Activated CD4-positive, alpha-beta T cell treated with anti-CD3 and anti-CD28 coated beads, Interleukin-2, amount 10 ng/mL, durations not matched to agents 7 days and 5 days (primary cell): Measurements from ENCODE around the gene THBS2. TPM values are rescaled to one million over a fixed set of nuclear protein-coding genes. Genes with fewer than 3 reads are reported as not detected.
"Not testable (repeated sequence)": the region's sequence is repeated elsewhere in the genome, so short reads cannot be mapped to it uniquely, and the experiment has no call there.

ENCODE experiments used
- CTCF ChIA-PET: fragments of 350-600 bp; sonication (Branson Sonifier 250); formaldehyde crosslinking; loops from one replicate; lab custom pipeline; 2021; ENCODE audit warnings: antibody characterized with exemption; lab: Charles Lee
- POLR2A ChIA-PET: fragments of 350-600 bp; sonication (Branson Sonifier 250); formaldehyde crosslinking; loops from one replicate; lab custom pipeline; 2021; ENCODE audit warnings: antibody characterized with exemption; lab: Charles Lee
- DNase-seq: peaks from one replicate; pipeline ENCODE4 v3.0.0-alpha.2; 2020
- H3K27ac Mint-ChIP-seq: one replicate; pipeline ENCODE4 v1.8.0; 2021; ENCODE audit warnings: mild to moderate bottlenecking, moderate library complexity, mixed read lengths
- H3K27me3 Mint-ChIP-seq: one replicate; pipeline ENCODE4 v1.8.0; 2021; ENCODE audit warnings: mixed read lengths
- H3K36me3 Mint-ChIP-seq: one replicate; pipeline ENCODE4 v1.8.0; 2021; ENCODE audit warnings: low read depth, mixed read lengths
- H3K4me1 Mint-ChIP-seq: one replicate; pipeline ENCODE4 v1.8.0; 2021; ENCODE audit warnings: mixed read lengths
- H3K4me3 Mint-ChIP-seq: one replicate; pipeline ENCODE4 v1.8.0; 2021; ENCODE audit warnings: mild to moderate bottlenecking, moderate library complexity, mixed read lengths
- H3K9me3 Mint-ChIP-seq: one replicate; pipeline ENCODE4 v1.8.0; 2021; ENCODE audit warnings: mixed read lengths
- total RNA-seq, 2 experiments: library from RNA; stranded (reverse); gene quantifications; one replicate each; pipeline ENCODE4 v1.2.3, GENCODE V29; 2021

Gene THBS2
- total RNA-seq, 2 experiments from 2014 or later, result not detected

- peaks cover 8% of the 10 kb centered on the region for H3K27me3 Mint-ChIP-seq
- peaks cover 22% of the 10 kb centered on the region for H3K4me1 Mint-ChIP-seq
- H3K27ac Mint-ChIP-seq, result no peak overlapping the region
- POLR2A ChIA-PET, result no interaction called here
- peaks cover 15% of the 10 kb centered on the region for H3K9me3 Mint-ChIP-seq
- H3K36me3 Mint-ChIP-seq, result peaks cover 13% of the 10 kb centered on the region
- CTCF ChIA-PET, result interaction anchor here (0.7 kb wide), 1 partner anchor 24 kb away, joined by 3 read pairs; no protein-coding TSS in a partner anchor
- no peak for DNase-seq
- H3K4me3 Mint-ChIP-seq, result no peak overlapping the region
These were observed 48.2 kb downstream of the THBS2 start for GRCh38 chr6:169205176-169206160.

- ChIA-PET CTCF (no interaction called here), POLR2A (no interaction called here)
- peaks cover 9% of the 10 kb centered on the region for H3K36me3 Mint-ChIP-seq
- peaks cover 17% of the 10 kb centered on the region for H3K4me1 Mint-ChIP-seq
- H3K4me3 Mint-ChIP-seq, result no peak overlapping the region
- H3K9me3 Mint-ChIP-seq, result peaks cover 15% of the 10 kb centered on the region
- no peak overlapping the region for H3K27ac Mint-ChIP-seq
- no peak for DNase-seq
- H3K27me3 Mint-ChIP-seq, result peaks cover 4% of the 10 kb centered on the region
These were observed 49.5 kb downstream of the THBS2 start for GRCh38 chr6:169204167-169204566.

GRCh38 chr6:169201985-169202384 lies 51.7 kb downstream of the THBS2 start:
- Mint-ChIP-seq H3K27ac (no peak overlapping the region), H3K9me3 (peaks cover 7% of the 10 kb centered on the region), H3K4me3 (no peak overlapping the region), H3K4me1 (peaks cover 1% of the 10 kb centered on the region), H3K36me3 (peaks cover 3% of the 10 kb centered on the region), H3K27me3 (peaks cover 1% of the 10 kb centered on the region)
- POLR2A ChIA-PET, result no interaction called here
- CTCF ChIA-PET, result interaction anchor here (0.8 kb wide), 1 partner anchor 13 kb away, joined by 4 read pairs; no protein-coding TSS in a partner anchor
- DNase-seq, result no peak

- Mint-ChIP-seq H3K4me1 (no peaks in the 10 kb centered on the region), H3K27ac (no peak overlapping the region), H3K4me3 (no peak overlapping the region), H3K9me3 (no peaks in the 10 kb centered on the region), H3K36me3 (no peaks in the 10 kb centered on the region), H3K27me3 (no peaks in the 10 kb centered on the region)
- DNase-seq, result no peak
- ChIA-PET CTCF (no interaction called here), POLR2A (no interaction called here)
These were observed 52.6 kb downstream of the THBS2 start for GRCh38 chr6:169200893-169201514.

GRCh38 chr6:169199625-169200335 lies 53.9 kb downstream of the THBS2 start:
- no peaks in the 10 kb centered on the region for H3K4me1 Mint-ChIP-seq
- CTCF ChIA-PET, result no interaction called here
- no peak for DNase-seq
- no peaks in the 10 kb centered on the region for H3K9me3 Mint-ChIP-seq
- POLR2A ChIA-PET, result no interaction called here
- H3K4me3 Mint-ChIP-seq, result no peak overlapping the region
- H3K36me3 Mint-ChIP-seq, result no peaks in the 10 kb centered on the region
- H3K27me3 Mint-ChIP-seq, result no peaks in the 10 kb centered on the region
- H3K27ac Mint-ChIP-seq, result no peak overlapping the region

- H3K27ac Mint-ChIP-seq, result no peak overlapping the region
- H3K27me3 Mint-ChIP-seq, result no peaks in the 10 kb centered on the region
- no peak for DNase-seq
- CTCF ChIA-PET, result no interaction called here
- POLR2A ChIA-PET, result no interaction called here
- no peaks in the 10 kb centered on the region for H3K36me3 Mint-ChIP-seq
- no peak overlapping the region for H3K4me3 Mint-ChIP-seq
- no peaks in the 10 kb centered on the region for H3K9me3 Mint-ChIP-seq
- no peaks in the 10 kb centered on the region for H3K4me1 Mint-ChIP-seq
These were observed 54.8 kb downstream of the THBS2 start for GRCh38 chr6:169198885-169199284.

- H3K36me3 Mint-ChIP-seq, H3K27me3 Mint-ChIP-seq, POLR2A ChIA-PET, DNase-seq, H3K4me3 Mint-ChIP-seq, H3K4me1 Mint-ChIP-seq, H3K27ac Mint-ChIP-seq, H3K9me3 Mint-ChIP-seq, CTCF ChIA-PET: not testable (repeated sequence)
These were observed 55.7 kb downstream of the THBS2 start for GRCh38 chr6:169197929-169198328.

GRCh38 chr6:169196279-169196678 lies 57.4 kb downstream of the THBS2 start:
- CTCF ChIA-PET, POLR2A ChIA-PET: not testable (repeated sequence)

GRCh38 chr6:169194737-169195136 lies 58.9 kb downstream of the THBS2 start:
- Mint-ChIP-seq H3K27me3 (no peaks in the 10 kb centered on the region), H3K36me3 (no peaks in the 10 kb centered on the region), H3K27ac (no peak overlapping the region), H3K4me1 (no peaks in the 10 kb centered on the region), H3K4me3 (no peak overlapping the region), H3K9me3 (no peaks in the 10 kb centered on the region)
- POLR2A ChIA-PET, result no interaction called here
- CTCF ChIA-PET, result interaction anchor here (1.1 kb wide), 1 partner anchor 18 kb away, joined by 3 read pairs; no protein-coding TSS in a partner anchor
- no peak for DNase-seq

More at GRCh38 chr6:169196279-169196678, 57.4 kb downstream of the THBS2 start:
- not testable (repeated sequence) for H3K27ac Mint-ChIP-seq, H3K4me3 Mint-ChIP-seq, H3K36me3 Mint-ChIP-seq, H3K27me3 Mint-ChIP-seq, DNase-seq, H3K4me1 Mint-ChIP-seq, H3K9me3 Mint-ChIP-seq

GRCh38 chr6:169190970-169191369 lies 62.7 kb downstream of the THBS2 start:
- no peaks in the 10 kb centered on the region for H3K27me3 Mint-ChIP-seq
- POLR2A ChIA-PET, result no interaction called here
- H3K36me3 Mint-ChIP-seq, result no peaks in the 10 kb centered on the region
- no peak overlapping the region for H3K4me3 Mint-ChIP-seq
- CTCF ChIA-PET, result no interaction called here
- no peaks in the 10 kb centered on the region for H3K9me3 Mint-ChIP-seq
- H3K4me1 Mint-ChIP-seq, result peaks cover 8% of the 10 kb centered on the region
- no peak for DNase-seq
- no peak overlapping the region for H3K27ac Mint-ChIP-seq

GRCh38 chr6:169190144-169190584 lies 63.5 kb downstream of the THBS2 start:
- no peaks in the 10 kb centered on the region for H3K36me3 Mint-ChIP-seq
- H3K27ac Mint-ChIP-seq, result no peak overlapping the region
- ChIA-PET POLR2A (no interaction called here), CTCF (no interaction called here)
- H3K9me3 Mint-ChIP-seq, result no peaks in the 10 kb centered on the region
- no peaks in the 10 kb centered on the region for H3K27me3 Mint-ChIP-seq
- no peak overlapping the region for H3K4me3 Mint-ChIP-seq
- DNase-seq, result no peak
- H3K4me1 Mint-ChIP-seq, result peaks cover 8% of the 10 kb centered on the region

GRCh38 chr6:169189686-169190085 lies 64.0 kb downstream of the THBS2 start:
- no peak overlapping the region for H3K4me3 Mint-ChIP-seq
- H3K4me1 Mint-ChIP-seq, result peaks cover 8% of the 10 kb centered on the region
- H3K9me3 Mint-ChIP-seq, result no peaks in the 10 kb centered on the region
- POLR2A ChIA-PET, result no interaction called here
- CTCF ChIA-PET, result interaction anchor here (0.8 kb wide), 1 partner anchor 13 kb away, joined by 4 read pairs; no protein-coding TSS in a partner anchor
- no peak for DNase-seq
- H3K36me3 Mint-ChIP-seq, result no peaks in the 10 kb centered on the region
- no peaks in the 10 kb centered on the region for H3K27me3 Mint-ChIP-seq
- no peak overlapping the region for H3K27ac Mint-ChIP-seq
